Epithelial cell of esophagus (primary cell): ENCODE measurements around the gene CCL17.
"Not testable (repeated sequence)": the region's sequence is repeated elsewhere in the genome, so short reads cannot be mapped to it uniquely, and the experiment has no call there.

Experiments used
- DNase-seq: peaks from one replicate; pipeline ENCODE4 v3.0.0; 2010; ENCODE audit warnings: low read depth
- H3K4me3 ChIP-seq: 2 replicates; pipeline ENCODE4 v1.5.1; 2011; ENCODE audit warnings: mild to moderate bottlenecking, low read length, control low read depth
- TF ChIP-seq, protein P1 (sequence below): IDR thresholded peaks from 2 replicates; pipeline ENCODE4 v1.5.1; 2011; ENCODE audit warnings: low read depth, mild to moderate bottlenecking, low read length, control low read depth, inconsistent platforms; ENCODE audit not compliant: insufficient read depth; ENCODE audit errors: missing control alignments

The CCL17 gene

DNA sequence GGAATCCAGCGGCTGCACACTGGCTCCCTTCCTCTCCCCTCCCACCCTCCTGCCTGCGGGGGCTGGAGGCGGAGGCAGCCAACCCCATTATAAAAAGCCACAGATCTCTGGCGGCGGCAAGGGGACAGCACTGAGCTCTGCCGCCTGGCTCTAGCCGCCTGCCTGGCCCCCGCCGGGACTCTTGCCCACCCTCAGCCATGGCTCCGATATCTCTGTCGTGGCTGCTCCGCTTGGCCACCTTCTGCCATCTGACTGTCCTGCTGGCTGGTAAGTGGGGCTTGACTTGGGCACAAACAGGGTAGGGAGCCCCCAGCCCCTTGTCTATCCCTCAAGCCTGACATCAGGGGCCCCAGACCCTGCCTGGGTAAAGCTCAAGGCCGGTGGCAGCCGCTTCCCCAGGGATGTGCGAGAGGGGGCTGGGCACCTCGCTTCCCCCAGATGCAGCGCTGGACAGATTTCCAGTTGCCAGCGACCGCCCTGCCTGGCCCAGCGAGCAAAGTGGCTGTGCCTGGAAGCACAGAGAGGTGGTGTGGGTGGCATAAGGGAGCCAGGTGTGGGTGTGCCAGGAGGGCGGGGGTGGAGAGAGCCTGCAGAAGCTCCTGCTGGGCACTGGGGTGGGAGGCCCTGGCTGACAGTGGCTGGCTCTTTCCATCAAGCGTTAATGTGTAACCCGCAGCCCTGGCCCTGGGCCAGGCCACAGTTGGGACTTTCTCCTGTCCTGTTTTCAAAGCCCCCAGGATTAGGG is 32.0 kb upstream of the CCL17 start, which contains the start of gene CX3CL1:
CX3CL1 (plus strand) TSS at position 119 of the 745 bp plus-strand sequence; CDS start at position 198, 79 bp downstream.
- peak within 1 kb of the TSS; percentile 3 for H3K4me3 ChIP-seq
- TF ChIP-seq, protein P1, sequence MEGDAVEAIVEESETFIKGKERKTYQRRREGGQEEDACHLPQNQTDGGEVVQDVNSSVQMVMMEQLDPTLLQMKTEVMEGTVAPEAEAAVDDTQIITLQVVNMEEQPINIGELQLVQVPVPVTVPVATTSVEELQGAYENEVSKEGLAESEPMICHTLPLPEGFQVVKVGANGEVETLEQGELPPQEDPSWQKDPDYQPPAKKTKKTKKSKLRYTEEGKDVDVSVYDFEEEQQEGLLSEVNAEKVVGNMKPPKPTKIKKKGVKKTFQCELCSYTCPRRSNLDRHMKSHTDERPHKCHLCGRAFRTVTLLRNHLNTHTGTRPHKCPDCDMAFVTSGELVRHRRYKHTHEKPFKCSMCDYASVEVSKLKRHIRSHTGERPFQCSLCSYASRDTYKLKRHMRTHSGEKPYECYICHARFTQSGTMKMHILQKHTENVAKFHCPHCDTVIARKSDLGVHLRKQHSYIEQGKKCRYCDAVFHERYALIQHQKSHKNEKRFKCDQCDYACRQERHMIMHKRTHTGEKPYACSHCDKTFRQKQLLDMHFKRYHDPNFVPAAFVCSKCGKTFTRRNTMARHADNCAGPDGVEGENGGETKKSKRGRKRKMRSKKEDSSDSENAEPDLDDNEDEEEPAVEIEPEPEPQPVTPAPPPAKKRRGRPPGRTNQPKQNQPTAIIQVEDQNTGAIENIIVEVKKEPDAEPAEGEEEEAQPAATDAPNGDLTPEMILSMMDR: no peak
- DNase-seq: peak; percentile 38

DNA sequence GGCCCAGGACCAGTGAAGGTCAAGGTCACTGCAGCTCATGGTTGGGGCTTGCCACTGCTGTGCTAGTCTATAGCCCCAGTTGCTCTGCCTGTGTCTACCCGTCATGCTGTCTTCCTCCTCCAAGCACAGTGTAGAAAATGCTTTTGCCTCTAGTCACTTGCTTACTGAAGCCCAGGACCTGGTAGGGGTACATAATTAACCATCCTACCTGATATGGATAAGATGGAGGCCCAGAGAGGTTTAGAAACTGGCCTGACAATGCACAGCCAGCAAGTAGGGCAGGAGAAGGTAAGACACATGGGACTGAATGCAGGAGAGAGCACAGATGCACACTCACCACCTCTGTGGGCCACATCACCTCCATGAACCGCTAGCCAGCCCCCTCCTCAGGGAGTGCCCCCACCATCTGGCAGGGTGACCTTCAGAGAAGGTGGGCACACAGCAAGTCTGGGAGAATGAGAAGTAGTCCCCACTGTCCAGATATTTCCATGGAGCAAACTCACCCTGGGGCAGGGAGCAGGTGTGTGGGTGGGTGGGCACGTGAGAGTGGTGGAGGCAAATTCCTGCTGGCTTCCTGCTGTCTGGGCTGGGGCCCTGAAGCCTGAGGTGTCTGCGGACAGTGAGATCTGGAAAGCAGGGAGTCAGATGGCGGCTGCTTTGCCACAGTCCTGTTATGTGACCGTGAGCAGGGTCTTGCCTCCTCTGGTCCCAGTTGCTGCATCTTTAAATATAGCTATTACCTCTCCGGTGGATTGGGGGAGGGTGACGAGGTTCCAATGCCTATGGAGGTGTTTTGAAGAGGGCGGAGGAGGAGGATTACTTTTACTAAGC is 31.2 kb upstream of the CCL17 start:
- DNase-seq: no peak
- TF ChIP-seq, protein P1: no peak
- H3K4me3 ChIP-seq: no peak overlapping the region

DNA sequence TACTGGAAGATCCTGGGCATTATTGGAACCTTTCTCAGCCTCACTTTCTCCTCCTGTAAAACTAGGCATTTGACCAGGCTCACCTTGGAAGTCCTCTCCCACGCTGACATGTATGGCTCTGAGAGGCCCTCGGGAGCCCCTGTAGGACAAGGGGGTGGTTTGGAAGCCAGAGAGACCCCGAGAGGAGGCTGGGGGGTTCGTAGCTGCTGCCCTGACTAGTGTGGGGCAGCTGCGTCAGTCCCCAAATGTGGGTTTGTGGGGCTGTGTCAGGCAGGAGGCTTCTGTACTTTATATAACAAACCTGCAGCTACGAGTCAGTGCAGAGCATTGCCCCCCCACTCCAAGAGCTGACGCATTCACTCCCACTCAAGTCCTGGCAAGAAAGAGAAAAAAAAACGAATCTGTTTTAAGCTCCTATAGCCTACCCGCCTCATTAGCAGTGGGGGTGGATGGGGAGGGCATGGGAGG is 30.5 kb upstream of the CCL17 start:
- peak; percentile 88 for DNase-seq
- H3K4me3 ChIP-seq: no peak overlapping the region
- TF ChIP-seq, protein P1: no peak

DNA sequence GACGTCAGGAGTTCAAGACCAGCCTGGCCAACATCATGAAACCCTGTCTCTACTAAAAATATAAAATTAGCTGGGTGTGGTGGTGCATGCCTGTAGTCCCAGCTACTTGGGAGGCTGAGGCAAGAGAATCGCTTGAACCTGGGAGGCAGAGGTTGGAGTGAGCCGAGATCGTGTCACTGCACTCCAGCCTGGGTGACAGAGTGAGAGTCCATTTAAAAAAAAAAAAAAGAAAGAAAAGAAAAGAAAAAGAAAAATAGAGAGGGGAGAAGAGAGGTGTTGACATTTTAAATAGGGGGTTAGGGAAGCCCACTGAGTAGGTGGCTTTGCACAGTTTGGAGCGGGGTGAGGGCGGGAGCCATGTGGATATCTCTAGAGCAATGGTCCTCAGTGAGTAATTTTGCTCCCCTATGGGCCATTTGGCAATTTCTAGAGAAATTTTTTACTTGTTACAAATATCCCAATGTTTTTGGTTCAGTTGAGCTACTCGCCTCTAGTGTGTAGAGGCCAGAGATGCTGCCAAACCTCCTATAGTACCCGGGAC is 29.6 kb upstream of the CCL17 start:
- H3K4me3 ChIP-seq, DNase-seq: not testable (repeated sequence)

DNA sequence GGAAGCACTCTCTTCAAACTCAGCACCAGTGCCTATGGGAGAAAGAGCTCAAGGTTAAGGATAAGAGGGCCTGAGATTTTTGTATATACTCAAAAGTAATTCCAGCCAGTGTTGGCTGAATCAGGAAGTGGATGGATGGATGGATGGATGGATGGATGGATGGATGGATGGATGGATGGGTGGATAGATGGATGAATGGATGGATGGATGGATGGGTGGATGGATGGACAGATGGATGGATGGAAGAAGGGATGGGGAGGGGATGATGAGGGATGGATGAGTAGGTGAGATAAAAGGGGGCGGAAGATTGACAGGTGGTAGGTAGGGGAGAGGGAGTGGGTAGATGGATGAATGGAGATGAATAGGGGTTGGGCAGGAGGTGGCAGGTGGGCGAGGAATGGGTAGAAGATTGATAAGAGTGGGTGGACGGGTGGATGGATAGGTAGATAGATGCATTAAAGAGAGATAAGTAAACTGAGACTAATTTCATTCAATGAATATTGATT is 28.2 kb upstream of the CCL17 start:
- TF ChIP-seq, protein P1: no peak
- DNase-seq: no peak
- H3K4me3 ChIP-seq: no peak overlapping the region

DNA sequence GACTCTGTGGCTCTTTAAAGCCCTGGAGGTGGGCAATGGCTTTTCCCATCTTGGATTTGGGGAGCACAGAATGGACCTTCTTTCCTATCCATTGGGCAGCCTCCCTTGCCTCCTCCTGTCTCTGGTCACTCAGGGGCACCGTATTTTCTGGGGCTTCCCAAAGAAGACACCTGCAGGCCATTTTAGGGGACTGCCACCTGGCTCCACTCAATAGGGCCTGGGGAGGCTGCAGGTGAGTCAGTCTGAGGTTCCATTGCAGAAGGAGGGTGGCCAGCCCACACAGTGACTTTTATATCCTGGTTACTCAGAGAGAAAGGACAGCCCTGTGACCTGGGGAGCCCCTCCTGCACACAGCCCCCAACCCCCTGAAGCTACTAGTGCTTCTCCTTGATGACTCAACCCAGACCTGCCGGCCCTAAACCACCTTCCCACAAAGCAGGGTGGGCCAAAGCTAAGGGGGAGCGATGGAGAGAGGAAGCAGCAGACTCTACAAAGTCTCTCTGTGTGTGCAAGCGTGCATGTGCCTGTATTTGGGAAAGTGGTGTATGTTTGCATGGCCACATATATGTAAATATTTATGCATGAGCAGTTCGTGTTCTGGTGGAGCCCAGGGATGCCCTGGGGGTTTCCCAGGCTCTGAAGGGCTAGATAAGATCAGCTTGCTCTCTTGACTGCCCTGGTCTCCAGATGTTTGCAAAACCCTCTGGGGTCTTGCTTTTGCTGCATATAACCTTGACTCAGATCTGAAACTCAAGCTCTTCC is 27.3 kb upstream of the CCL17 start:
- peak; percentile 52 for DNase-seq
- TF ChIP-seq, protein P1: no peak
- no peak overlapping the region for H3K4me3 ChIP-seq
